ENCODE data around the gene NFAM1. TPM values are rescaled to one million over a fixed set of nuclear protein-coding genes. Genes with fewer than 3 reads are reported as not detected.

Gene NFAM1
- total RNA-seq, 3 donors from 2014 or later (not counting 1 experiment from before 2014, with no cell fraction given), result 2.4 to 7.8 (median 3.6) TPM

DNA sequence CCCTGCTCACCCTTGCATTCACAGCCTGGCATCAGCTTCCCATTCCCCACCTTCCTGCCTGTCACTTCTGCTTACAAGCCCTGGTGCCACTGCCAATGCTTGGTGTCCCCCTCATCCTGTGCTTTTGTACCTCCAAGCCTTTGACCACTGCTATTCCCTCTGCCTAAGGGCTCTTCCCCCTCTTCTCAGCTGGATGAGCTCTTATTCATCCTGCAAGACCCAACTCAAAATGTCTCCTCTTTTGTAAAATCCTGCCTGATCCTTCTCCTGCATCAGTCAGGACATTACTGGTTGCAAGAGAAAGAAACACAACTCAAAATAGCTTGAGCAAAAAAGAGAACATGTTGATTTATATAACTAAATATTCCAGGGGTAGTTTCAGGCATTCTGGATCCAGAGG, 94.8 kb downstream of the NFAM1 start:
- no peaks in the 10 kb centered on the region for H3K9me3 ChIP-seq (ENCODE audit: control insufficient read depth, insufficient read depth, low read length)
- Mint-ChIP-seq H3K4me1 (no peaks in the 10 kb centered on the region), H3K36me3 (no peaks in the 10 kb centered on the region), H3K27ac (no peak overlapping the region), H3K9me3 (no peaks in the 10 kb centered on the region), H3K4me3 (no peak overlapping the region), H3K27me3 (ENCODE audit: low read depth in 2 of 2) (peaks cover 7 to 16% of the 10 kb centered on the region in 2 donors)
- intact Hi-C loops (cut with micrococcal nuclease), result no loop called here
- no peaks in the 10 kb centered on the region for H3K36me3 ChIP-seq (ENCODE audit: control insufficient read depth, insufficient read depth, low read length)
- H3K4me3 ChIP-seq (ENCODE audit: low read length), result no peak overlapping the region
- H3K27ac ChIP-seq (ENCODE audit: low read length), result no peak overlapping the region
- no peaks in the 10 kb centered on the region for H3K27me3 ChIP-seq (ENCODE audit: control insufficient read depth, insufficient read depth, low read length)
- DNase-seq (no peak), ATAC-seq (no peak)
- TF ChIP-seq, protein P1, sequence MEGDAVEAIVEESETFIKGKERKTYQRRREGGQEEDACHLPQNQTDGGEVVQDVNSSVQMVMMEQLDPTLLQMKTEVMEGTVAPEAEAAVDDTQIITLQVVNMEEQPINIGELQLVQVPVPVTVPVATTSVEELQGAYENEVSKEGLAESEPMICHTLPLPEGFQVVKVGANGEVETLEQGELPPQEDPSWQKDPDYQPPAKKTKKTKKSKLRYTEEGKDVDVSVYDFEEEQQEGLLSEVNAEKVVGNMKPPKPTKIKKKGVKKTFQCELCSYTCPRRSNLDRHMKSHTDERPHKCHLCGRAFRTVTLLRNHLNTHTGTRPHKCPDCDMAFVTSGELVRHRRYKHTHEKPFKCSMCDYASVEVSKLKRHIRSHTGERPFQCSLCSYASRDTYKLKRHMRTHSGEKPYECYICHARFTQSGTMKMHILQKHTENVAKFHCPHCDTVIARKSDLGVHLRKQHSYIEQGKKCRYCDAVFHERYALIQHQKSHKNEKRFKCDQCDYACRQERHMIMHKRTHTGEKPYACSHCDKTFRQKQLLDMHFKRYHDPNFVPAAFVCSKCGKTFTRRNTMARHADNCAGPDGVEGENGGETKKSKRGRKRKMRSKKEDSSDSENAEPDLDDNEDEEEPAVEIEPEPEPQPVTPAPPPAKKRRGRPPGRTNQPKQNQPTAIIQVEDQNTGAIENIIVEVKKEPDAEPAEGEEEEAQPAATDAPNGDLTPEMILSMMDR (IDR thresholded peaks at IDR 0.05), result no peak
- H3K4me1 ChIP-seq (ENCODE audit: control insufficient read depth, insufficient read depth, low read length), result no peaks in the 10 kb centered on the region

DNA sequence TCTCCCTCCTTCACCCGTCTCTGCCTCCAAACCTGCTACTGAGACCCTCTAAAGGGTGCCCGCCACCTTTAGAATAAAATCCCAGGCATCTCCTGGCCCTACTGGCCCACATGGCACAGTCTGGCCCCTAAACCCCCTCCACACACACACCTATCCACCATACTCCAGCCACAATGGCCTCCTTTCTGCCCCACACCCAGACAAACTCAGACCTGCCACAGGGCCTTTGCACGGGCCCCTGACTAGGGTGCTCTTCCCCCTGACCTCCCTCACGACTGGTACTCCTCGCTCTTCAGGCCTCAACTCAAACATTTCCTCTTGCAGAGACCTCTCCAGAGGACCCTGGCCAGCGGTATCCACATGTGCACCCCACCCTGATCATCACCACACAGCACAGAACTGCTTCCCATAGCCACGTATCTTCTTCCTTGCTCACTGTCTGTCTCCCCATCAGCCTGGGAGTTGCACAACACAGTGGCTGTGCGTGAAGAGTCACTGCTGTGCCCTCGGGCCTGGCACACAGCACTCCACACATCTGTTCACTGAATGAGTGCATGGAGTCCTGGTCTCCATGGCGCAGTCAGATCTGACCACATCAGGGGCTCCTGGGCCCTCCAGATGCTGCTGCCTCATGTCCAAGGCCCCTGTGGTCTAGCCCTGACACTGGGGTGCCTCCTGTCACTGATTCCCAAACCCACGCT, 95.5 kb downstream of the NFAM1 start:
- Mint-ChIP-seq H3K9me3 (no peaks in the 10 kb centered on the region), H3K36me3 (no peaks in the 10 kb centered on the region), H3K4me3 (no peak overlapping the region), H3K4me1 (no peaks in the 10 kb centered on the region), H3K27me3 (ENCODE audit: low read depth in 2 of 2) (peaks cover 7 to 9% of the 10 kb centered on the region in 2 donors), H3K27ac (no peak overlapping the region)
- Histone ChIP-seq H3K4me3 (ENCODE audit: low read length) (no peak overlapping the region), H3K9me3 (ENCODE audit: control insufficient read depth, insufficient read depth, low read length) (no peaks in the 10 kb centered on the region), H3K4me1 (ENCODE audit: control insufficient read depth, insufficient read depth, low read length) (no peaks in the 10 kb centered on the region), H3K27ac (ENCODE audit: low read length) (no peak overlapping the region), H3K36me3 (ENCODE audit: control insufficient read depth, insufficient read depth, low read length) (no peaks in the 10 kb centered on the region), H3K27me3 (ENCODE audit: control insufficient read depth, insufficient read depth, low read length) (no peaks in the 10 kb centered on the region)
- TF ChIP-seq, protein P1 (IDR thresholded peaks at IDR 0.05), result no peak
- no peak for DNase-seq
- 79% methylated on average over 11 of the region's 11 CpGs for WGBS (ENCODE audit: insufficient coverage)
- no peak for ATAC-seq
- intact Hi-C loops (cut with micrococcal nuclease), result no loop called here

DNA sequence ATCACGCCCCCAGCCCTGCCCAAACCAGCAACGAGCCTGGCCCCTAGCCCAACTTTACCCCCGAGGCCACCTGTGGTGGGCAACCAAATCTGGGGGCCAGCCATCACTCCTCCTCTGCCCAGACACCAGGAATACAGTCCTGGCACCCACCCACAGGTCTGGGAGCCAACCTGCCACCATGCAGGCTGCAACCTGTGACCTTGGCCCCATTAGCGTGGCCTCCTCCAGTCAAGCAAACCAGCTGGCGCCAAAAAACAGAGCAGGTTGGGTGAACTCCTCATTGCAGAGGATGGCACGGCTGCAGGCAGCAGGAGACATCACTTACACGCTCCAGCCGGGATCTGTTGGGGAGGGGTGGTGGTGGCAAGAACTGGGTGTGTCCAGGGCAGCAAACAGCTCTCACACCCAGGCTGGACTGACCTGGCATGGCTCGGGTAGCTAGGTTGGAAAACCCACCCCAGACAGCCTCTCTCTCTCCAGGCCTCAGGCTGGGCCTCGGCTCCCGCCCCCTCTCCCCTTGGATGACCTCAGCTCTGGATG, 96.3 kb downstream of the NFAM1 start:
- Histone ChIP-seq H3K4me3 (ENCODE audit: low read length) (no peak overlapping the region), H3K27ac (ENCODE audit: low read length) (no peak overlapping the region), H3K9me3 (ENCODE audit: control insufficient read depth, insufficient read depth, low read length) (no peaks in the 10 kb centered on the region), H3K4me1 (ENCODE audit: control insufficient read depth, insufficient read depth, low read length) (no peaks in the 10 kb centered on the region), H3K36me3 (ENCODE audit: control insufficient read depth, insufficient read depth, low read length) (no peaks in the 10 kb centered on the region), H3K27me3 (ENCODE audit: control insufficient read depth, insufficient read depth, low read length) (no peaks in the 10 kb centered on the region)
- intact Hi-C loops (cut with micrococcal nuclease), result no loop called here
- no peaks in the 10 kb centered on the region for H3K4me1 Mint-ChIP-seq
- 86% methylated on average over 11 of the region's 11 CpGs for WGBS (ENCODE audit: insufficient coverage)
- H3K4me3 Mint-ChIP-seq, result no peak overlapping the region
- TF ChIP-seq, protein P1 (IDR thresholded peaks at IDR 0.05), result no peak
- H3K27me3 Mint-ChIP-seq (ENCODE audit: low read depth in 2 of 2), result peaks cover 4 to 7% of the 10 kb centered on the region in 2 donors
- ATAC-seq, result no peak
- H3K9me3 Mint-ChIP-seq, result no peaks in the 10 kb centered on the region
- DNase-seq, result no peak
- no peak overlapping the region for H3K27ac Mint-ChIP-seq
- no peaks in the 10 kb centered on the region for H3K36me3 Mint-ChIP-seq
